ENCODE data around the gene WDR45B.

Gene WDR45B

DNA sequence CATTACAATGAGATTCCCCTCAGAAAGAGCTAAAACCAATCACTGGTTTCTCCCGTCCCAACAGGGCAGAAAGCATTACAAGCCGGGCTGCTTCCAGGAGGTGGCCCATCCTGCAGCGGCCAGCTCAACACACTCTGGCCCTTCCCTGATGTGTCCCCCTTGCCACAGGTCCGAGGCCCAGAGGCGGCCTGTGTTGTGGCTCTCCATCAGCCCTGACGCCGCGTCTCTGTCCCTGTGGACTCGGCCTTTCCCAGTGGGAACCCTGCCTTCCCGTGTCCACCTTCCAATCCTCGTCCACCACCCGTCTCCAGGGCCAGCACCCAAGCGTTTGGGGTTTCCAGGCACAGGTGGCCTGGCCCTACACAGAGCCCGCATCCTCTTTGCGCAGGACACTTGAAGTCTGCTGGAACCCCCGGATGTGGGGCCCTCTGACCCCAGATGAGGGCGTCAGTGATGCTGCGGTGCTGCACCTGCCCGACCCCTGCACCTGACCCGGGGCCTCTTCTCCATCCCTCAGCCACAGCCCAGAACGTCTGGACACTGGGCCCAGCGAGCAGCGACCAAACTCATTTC lies 29.2 kb upstream of the WDR45B start:
- no peak for DNase-seq (ENCODE audit: low read depth in 2 of 3, low spot score in 1 of 3)

DNA sequence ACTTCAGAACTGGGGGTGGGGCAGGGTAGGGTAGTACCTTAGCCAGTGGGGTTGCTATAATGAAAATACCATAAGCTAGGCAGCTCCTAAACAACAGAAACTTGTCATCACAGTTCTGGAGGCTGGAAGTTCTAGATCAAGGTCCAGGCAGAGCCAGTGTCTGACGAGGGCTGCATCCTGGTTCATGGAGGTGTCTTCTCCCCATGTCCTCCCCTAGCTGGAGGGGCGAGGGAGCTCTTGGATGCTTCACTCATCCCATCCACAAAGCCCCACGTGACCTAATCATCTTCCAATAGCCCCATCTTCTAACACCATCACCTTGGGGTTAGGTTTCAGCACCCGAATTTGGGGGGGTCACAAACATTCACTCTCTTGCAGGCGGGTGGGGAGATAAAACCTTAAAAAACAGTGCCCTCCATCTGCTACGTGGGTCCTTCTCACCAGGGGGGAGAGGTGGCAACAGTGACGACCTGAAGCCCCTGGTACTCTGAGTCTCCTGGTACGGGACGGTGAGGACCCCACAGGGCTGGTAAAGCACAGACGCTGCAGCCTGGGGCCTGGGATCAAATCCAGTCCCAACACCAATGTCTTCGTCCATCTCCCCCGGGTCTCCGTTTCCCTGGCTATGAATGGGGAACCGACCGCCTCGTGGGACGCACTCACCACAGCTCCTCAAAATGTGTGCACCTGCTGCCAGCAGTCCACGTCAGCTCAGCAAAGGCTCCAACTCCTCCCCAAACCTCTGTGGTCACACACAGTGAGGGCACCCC lies 27.4 kb upstream of the WDR45B start:
- no peak for DNase-seq (ENCODE audit: low read depth in 2 of 3, low spot score in 1 of 3)

DNA sequence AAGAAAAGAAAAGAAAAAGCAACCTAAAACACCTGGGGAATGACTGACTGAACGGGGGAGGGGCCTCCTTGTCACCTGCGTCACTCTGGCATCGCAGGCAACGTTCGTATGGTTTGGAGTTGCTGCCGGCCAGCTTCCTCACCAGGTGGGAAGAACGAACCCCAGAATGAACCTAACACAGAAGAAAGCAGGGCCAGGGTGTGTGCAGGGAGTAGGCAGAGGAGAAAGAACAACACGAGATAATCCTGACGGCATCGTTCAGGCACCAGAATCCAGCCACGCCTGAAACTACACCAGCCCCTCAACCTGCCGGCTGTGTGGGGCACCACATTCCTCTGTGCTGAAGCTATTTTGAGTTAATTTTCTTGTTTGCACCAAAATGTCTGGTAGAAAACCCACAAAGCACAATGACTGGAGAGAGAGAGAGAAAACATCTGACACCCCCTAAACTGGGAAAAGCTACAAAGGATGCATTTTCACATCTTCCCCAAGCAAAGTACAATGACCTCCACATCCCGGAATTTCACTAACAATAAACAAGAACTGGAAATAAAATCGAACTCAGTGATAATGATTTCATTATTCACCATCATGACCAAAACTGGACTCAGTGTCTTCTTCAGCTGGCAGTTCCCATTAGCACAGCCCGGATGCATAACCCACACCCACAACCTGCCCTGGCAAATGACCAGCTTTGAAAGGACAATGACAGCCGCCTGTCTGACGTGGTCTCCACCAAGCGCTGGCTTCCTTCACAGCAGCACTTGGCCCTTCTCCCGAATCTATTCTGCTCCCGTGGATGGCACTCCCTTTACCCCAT lies 26.6 kb upstream of the WDR45B start:
- no peak for DNase-seq (ENCODE audit: low read depth in 2 of 3, low spot score in 1 of 3)

- no peak for DNase-seq (ENCODE audit: low read depth in 2 of 3, low spot score in 1 of 3)
These were observed 22.6 kb upstream of the WDR45B start for GRCh38 chr17:82670661-82671450.

- DNase-seq (ENCODE audit: low read depth in 2 of 3, low spot score in 1 of 3): peak; percentile 24 to 42 (median 32)
These were observed 20.4 kb upstream of the WDR45B start for GRCh38 chr17:82668631-82669099.

- DNase-seq (ENCODE audit: low read depth in 2 of 3, low spot score in 1 of 3): no peak
These were observed 19.9 kb upstream of the WDR45B start for GRCh38 chr17:82668024-82668630.

DNA sequence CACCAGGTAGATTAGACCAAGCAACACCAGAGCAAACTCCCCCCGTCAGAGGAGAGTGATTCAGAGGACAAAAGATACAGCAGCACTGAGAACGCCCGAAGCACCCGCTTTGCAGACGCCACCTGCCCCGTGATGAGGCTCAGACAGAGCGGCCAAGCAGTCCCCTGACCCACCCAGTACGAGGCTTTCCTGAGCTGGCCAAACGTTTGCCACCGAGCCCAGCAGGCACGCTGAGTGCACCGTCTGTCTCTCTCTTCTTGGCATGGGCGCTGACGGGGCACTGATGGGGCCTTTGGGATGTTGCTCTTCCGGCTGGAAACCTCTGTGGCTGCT lies 19.4 kb upstream of the WDR45B start:
- no peak for DNase-seq (ENCODE audit: low read depth in 2 of 3, low spot score in 1 of 3)

DNA sequence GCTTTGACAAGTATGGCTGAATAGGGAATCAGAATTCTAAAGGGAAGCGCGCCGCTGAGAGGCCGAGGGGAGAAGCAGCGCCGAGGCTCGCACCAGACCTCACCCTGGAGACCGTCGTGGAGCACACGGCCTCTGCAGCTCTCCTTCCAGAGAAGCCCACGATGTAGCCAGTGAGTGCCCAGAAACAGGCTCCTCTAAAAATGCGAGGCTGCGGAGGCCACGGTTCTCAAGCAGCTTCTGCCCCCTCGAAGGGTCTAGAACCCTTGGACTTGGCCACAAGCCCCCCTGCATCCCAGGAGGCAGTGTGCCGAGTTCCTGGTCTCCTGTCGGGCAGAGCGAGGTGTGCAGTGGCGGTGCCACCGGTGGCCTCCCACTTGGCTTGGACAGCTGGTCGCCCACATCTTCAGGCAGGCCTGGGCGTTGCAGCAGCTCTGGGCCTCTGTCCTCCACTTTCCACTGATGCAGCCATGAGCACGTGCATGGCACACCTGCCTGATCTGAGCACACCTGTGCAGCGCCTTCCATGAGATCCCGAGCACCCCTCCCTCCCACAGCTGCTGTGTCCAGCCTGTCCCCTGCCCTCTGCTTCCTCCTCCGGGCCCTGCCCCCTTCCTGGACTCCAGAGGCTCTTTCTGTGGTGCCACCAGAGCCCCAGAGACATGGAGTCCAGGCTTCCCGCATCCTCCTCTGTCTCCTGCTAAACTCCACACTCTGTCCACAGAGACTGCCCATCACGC lies 18.9 kb upstream of the WDR45B start:
- no peak for DNase-seq (ENCODE audit: low read depth in 2 of 3, low spot score in 1 of 3)

DNA sequence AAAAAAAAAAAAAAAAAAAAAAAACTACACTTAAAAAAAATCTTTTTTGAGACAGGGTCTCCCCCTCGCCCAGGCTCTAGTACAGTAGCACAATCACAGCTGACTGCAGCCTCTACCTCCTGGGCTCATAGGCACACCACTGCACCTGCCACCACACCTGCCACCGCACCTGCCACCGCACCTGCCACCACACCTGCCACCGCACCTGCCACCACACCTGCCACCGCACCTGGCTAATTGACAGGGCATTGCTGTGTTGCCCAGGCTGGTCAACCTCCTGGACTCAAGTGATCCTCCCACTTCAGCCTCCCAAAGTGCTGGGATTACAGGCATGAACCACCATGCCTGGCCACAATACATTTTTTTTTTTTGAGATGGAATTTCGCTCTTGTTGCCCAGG lies 17.6 kb upstream of the WDR45B start:
- no peak for DNase-seq (ENCODE audit: low read depth in 2 of 3, low spot score in 1 of 3)

GRCh38 chr17:82665217-82665616 lies 17.0 kb upstream of the WDR45B start:
- no peak for DNase-seq (ENCODE audit: low read depth in 2 of 3, low spot score in 1 of 3)

DNA sequence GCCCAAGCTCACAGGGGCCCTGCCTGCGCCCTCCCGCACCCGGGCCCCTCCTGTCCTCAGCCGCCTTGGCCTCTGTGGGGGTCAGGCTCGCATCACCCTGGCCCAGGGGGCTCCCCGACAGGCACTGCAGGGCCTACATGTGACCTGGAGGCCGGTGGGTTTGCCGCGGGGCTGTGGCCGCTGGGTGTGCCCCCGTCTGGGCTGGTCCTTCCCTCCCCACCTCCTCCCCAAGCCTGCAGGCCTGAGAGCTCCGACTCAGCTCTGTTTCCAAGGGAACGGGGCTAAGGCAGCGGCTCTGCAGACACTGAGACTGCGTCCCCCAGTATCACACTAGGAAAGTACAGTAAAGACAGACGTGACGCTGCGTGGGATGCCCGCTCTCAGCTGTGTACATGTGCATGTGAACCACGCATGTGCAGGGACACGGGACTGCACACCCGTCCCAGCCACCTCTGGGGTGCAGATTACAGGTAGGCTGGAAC lies 16.5 kb upstream of the WDR45B start:
- DNase-seq (ENCODE audit: low read depth in 2 of 3, low spot score in 1 of 3): no peak

- DNase-seq (ENCODE audit: low read depth in 2 of 3, low spot score in 1 of 3): no peak
These were observed 16.0 kb upstream of the WDR45B start for GRCh38 chr17:82664276-82664575.

DNA sequence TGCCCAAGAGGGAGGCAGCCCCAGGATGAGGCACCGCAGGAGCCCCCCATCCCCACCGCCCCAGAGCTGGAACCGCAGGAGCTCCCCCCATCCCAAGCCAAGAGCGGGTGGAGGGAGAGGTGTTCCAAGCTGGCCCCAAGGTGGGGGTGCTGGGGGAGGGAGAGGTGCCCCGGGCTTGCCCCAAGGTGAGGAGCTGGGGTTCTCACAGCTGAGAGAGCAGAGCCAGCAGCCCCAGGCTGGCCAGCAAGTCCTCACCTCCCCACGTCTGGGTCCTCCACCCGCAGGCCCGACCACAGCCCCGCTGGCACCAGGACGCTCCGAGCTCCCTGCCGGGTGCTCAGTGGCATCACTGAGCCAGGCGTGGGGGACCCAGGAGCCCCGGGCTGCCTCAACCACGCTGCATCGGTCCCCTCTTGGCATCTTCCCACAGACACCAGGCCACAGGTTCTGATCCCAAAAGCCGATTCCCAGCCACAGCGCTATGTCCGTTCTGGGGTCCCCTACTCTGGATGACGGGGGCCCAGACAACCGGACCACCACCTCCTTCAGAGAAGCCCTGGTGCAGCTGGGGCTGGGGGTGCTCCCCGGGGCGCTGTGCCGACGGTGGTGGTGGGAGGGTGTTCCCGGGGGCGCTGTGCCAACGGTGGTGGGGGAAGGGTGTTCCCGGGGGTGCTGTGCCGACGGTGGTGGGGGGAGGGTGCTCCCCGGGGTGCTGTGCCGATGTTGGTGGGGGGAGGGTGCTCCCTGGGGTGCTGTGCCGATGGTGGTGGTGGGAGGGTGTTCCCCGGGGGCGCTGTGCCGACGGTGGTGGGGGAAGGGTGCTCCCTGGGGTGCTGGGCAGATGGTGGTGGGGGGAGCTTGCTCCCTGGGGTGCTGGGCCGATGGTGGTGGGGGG lies 15.4 kb upstream of the WDR45B start:
- no peak for DNase-seq (ENCODE audit: low read depth in 2 of 3, low spot score in 1 of 3)

GRCh38 chr17:82662711-82663261 lies 14.5 kb upstream of the WDR45B start:
- no peak for DNase-seq (ENCODE audit: low read depth in 2 of 3, low spot score in 1 of 3)

DNA sequence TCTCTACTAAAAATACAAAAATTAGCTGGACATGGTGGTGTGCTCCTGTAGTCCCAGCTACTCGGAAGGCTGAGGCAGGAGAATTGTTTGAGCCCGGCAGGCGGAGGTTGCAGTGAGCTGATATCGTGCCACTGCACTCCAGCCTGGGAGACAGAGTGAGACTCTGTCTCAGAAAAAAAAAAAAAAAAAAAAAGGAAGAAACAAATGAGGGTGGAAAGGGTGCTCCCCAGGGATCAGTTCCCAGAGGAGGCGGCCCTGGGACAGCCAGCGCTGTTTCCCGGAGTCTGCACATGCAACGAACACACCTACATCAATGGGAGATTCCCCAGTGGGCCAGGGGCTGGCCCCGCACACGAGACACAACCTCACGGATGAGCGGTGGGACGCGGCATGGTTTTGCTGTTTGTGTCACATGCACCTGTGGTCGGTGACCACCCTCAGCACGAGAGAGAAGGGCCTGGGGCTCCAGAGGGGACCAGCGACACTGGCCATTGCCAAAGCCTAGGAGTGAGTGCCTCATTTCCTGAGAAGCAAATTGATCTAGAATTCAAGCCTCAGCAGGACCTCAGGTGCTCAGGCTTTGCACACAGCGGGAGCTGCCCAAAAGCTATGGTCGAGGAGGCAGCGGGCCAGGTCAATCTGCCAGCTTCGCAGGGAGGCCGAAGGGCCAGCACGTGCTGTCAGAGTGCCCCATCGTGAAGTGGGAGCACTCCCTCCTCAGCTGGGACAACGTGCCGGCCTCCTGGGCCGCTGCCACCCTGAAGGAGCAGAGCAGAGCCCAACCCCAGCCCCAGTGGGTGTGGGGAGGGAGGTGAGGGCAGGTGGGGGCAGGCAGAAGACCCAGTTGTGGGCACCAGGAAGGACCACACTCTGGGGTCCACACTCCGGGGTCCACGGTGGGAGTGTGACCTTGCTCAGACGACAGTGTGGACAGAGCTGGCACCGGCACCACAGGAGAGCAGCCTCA lies 13.8 kb upstream of the WDR45B start:
- no peak for DNase-seq (ENCODE audit: low read depth in 2 of 3, low spot score in 1 of 3)

DNA sequence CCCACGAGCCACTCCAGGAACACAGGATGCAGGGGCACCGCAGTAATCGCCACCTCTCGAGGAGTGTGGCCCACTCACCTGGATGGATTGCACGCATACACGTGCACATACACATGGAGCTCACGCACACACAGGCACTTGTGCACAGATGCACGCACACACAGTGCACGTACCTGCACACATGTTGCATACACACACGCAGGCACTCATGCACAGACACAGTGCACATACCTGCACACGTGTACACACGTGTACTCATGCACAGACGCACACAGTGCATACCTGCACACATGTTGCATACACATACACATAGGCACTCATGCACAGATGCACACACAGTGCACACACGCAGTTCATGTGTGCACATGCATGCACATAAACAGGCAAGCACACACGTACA lies 11.6 kb upstream of the WDR45B start:
- no peak for DNase-seq (ENCODE audit: low read depth in 2 of 3, low spot score in 1 of 3)

GRCh38 chr17:82658796-82659452 lies 10.7 kb upstream of the WDR45B start:
- no peak for DNase-seq (ENCODE audit: low read depth in 2 of 3, low spot score in 1 of 3)

All from stimulated activated CD4-positive, alpha-beta T cell treated with anti-CD3 and anti-CD28 coated beads, Interleukin-12 subunit alpha, Interleukin-12 subunit beta, amount 100 ng/mL, for 48 hours (primary cell).